Stimulated activated effector memory CD8-positive, alpha-beta T cell treated with anti-CD3 and anti-CD28 coated beads, Interleukin-12 subunit alpha, Interleukin-12 subunit beta, amount 100 ng/mL, for 72 hours (primary cell): Measurements from ENCODE around the gene HIBADH.
"Not testable (repeated sequence)": the region's sequence is repeated elsewhere in the genome, so short reads cannot be mapped to it uniquely, and the experiment has no call there.

Experiments
- ATAC-seq: fragments of 150-1000 bp; cut with Tn5 transposase; 2 replicates; pipeline ENCODE4 v1.10.0; 2021
- DNase-seq, 2 donors: peaks; one replicate each; pipeline ENCODE4 v3.0.0; 2021 to 2022; ENCODE audit warnings: low spot score in 2 of 2
- H3K27ac Mint-ChIP-seq: one replicate; pipeline ENCODE4 v1.8.0; 2022; ENCODE audit warnings: mild to moderate bottlenecking, mixed read lengths
- H3K36me3 Mint-ChIP-seq: one replicate; pipeline ENCODE4 v1.8.0; 2022; ENCODE audit warnings: mild to moderate bottlenecking, mixed read lengths
- H3K4me1 Mint-ChIP-seq: one replicate; pipeline ENCODE4 v1.8.0; 2022; ENCODE audit warnings: mixed read lengths
- H3K4me3 Mint-ChIP-seq: one replicate; pipeline ENCODE4 v1.8.0; 2022; ENCODE audit warnings: mild to moderate bottlenecking, mixed read lengths
- H3K9me3 Mint-ChIP-seq: one replicate; pipeline ENCODE4 v1.8.0; 2022; ENCODE audit warnings: mixed read lengths

Gene HIBADH

DNA sequence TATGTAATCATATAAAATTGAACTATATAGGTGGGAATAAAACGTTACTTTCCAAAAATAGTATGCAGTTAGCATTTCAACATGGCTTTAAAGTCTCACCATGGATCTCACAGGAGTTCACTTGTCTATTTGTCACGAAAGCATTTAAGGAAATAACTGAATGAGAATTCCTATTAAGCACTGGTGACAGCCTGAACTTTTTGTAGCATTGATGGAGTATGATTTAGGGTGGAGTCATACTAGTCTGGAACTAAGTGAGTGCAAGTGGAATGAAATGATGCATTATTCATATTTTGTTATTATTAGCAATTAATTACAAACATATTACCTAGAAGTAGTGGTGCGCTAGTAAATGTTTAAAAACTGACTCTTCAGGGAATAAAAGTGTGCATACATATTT lies 26.0 kb upstream of the HIBADH start:
- DNase-seq = no peak
- Mint-ChIP-seq H3K9me3 (no peaks in the 10 kb centered on the region), H3K36me3 (no peaks in the 10 kb centered on the region), H3K4me3 (no peak overlapping the region), H3K4me1 (no peaks in the 10 kb centered on the region), H3K27ac (no peak overlapping the region)
- no peak for ATAC-seq

GRCh38 chr7:27688056-27688455 lies 25.4 kb upstream of the HIBADH start:
- DNase-seq (no peak), ATAC-seq (no peak)
- no peaks in the 10 kb centered on the region for H3K4me1 Mint-ChIP-seq
- no peak overlapping the region for H3K27ac Mint-ChIP-seq
- H3K9me3 Mint-ChIP-seq = no peaks in the 10 kb centered on the region
- no peak overlapping the region for H3K4me3 Mint-ChIP-seq
- no peaks in the 10 kb centered on the region for H3K36me3 Mint-ChIP-seq

DNA sequence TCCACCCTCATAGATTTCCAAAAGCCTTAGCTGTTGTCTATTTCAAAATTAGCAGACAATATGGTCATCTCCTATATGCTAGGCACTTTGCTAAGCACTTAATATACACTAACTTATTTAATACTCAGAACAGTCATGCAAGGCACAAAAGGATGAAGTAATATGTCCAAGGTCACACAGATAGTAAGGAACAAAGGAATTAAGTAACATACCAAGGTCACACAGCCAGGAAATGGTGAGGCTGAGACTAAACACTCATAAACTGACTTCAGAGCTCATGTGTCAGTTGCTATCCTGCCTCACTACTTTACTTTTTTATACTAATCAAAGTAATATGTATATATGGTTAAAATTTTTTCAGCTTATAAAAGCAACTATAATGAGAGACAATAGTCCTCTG lies 23.6 kb upstream of the HIBADH start:
- no peaks in the 10 kb centered on the region for H3K9me3 Mint-ChIP-seq
- DNase-seq = no peak
- no peak for ATAC-seq
- no peak overlapping the region for H3K27ac Mint-ChIP-seq
- no peaks in the 10 kb centered on the region for H3K4me1 Mint-ChIP-seq
- no peaks in the 10 kb centered on the region for H3K36me3 Mint-ChIP-seq
- H3K4me3 Mint-ChIP-seq = no peak overlapping the region

- DNase-seq = no peak
- ATAC-seq = no peak
- H3K4me3 Mint-ChIP-seq = no peak overlapping the region
- no peaks in the 10 kb centered on the region for H3K36me3 Mint-ChIP-seq
- H3K9me3 Mint-ChIP-seq = no peaks in the 10 kb centered on the region
- H3K4me1 Mint-ChIP-seq = no peaks in the 10 kb centered on the region
- no peak overlapping the region for H3K27ac Mint-ChIP-seq
These were observed 23.2 kb upstream of the HIBADH start for GRCh38 chr7:27685893-27686292.

DNA sequence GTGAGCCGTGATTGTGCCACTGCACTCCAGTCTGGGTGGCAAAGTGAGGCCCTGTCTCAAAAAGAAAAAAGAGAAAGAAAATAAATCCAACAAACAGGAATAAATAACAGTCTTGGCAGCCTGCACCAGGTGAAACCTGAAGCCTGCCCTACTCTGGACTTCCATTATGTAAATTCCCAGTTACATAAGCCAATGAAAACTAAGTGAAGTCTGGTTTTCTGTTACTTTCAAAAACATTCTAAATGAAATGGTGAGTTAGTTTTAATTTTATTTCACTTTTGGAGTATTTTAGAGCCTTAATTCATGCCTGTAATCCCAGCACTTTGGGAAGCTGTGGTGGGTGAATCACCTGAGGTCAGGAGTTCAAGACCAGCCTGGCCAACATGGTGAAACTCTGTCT lies 22.5 kb upstream of the HIBADH start:
- DNase-seq (no peak), ATAC-seq (no peak)
- no peaks in the 10 kb centered on the region for H3K9me3 Mint-ChIP-seq
- no peaks in the 10 kb centered on the region for H3K36me3 Mint-ChIP-seq
- no peaks in the 10 kb centered on the region for H3K4me1 Mint-ChIP-seq
- H3K4me3 Mint-ChIP-seq = no peak overlapping the region
- H3K27ac Mint-ChIP-seq = no peak overlapping the region

DNA sequence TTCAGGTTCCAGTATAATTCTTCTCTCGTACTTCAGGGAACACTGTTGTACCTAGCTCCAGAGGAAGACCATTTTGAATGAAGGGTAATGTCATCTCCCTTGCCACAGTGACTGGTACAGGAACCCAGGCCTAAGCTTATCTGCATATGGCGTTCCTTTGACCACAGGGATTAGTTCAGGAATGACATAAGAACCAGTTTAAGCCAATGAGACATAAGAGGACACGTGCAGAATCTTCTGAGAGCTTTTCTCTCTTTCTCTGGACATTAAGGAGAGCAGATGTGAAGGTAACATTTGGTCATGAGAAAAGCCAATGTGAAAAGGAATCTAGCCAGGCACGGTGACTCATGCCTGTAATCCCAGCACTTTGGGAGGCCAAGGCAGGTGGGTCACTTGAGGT lies 21.8 kb upstream of the HIBADH start:
- H3K4me1 Mint-ChIP-seq = no peaks in the 10 kb centered on the region
- no peak overlapping the region for H3K27ac Mint-ChIP-seq
- no peak overlapping the region for H3K4me3 Mint-ChIP-seq
- DNase-seq (no peak), ATAC-seq (no peak)
- no peaks in the 10 kb centered on the region for H3K36me3 Mint-ChIP-seq
- H3K9me3 Mint-ChIP-seq = no peaks in the 10 kb centered on the region

- H3K9me3 Mint-ChIP-seq = no peaks in the 10 kb centered on the region
- ATAC-seq (no peak), DNase-seq (no peak)
These were observed 17.9 kb upstream of the HIBADH start for GRCh38 chr7:27680610-27681009.

DNA sequence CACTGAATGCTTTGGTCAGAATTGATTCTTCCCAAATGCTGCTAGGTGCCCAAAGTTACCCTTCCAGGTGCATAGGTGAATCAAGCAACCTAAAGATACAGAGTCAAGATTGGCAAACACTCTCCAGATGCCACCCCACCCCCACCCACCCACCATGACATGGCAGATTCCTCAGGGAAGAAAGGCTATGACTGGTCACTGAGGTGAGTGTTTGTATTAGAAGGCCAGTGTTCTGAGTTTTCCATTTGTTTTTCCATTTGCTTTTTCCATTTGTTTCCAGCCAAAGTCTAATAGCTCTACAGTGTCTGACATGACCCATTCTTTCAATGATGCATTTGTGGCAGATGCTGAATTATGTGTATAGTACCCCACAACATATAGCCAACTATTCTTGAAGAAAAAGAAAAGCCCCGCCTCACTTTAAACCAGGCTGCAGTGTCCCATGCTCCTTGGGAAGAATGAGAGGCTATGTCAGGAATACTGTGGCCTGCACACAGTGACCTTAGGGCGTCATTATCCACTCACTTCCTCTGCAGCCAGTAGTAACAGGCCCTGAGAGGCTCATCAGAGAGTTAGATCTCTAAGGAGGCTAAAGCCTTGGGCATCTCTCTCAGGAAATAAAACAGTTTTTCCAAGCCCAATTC lies 16.1 kb upstream of the HIBADH start:
- no peak overlapping the region for H3K4me3 Mint-ChIP-seq
- no peak for ATAC-seq
- DNase-seq = no peak
- no peak overlapping the region for H3K27ac Mint-ChIP-seq
- peaks cover 10% of the 10 kb centered on the region for H3K4me1 Mint-ChIP-seq
- H3K9me3 Mint-ChIP-seq = no peaks in the 10 kb centered on the region
- no peaks in the 10 kb centered on the region for H3K36me3 Mint-ChIP-seq

More at GRCh38 chr7:27680610-27681009, 17.9 kb upstream of the HIBADH start:
- Mint-ChIP-seq H3K36me3 (no peaks in the 10 kb centered on the region), H3K4me1 (peaks cover 10% of the 10 kb centered on the region), H3K27ac (no peak overlapping the region), H3K4me3 (no peak overlapping the region)

DNA sequence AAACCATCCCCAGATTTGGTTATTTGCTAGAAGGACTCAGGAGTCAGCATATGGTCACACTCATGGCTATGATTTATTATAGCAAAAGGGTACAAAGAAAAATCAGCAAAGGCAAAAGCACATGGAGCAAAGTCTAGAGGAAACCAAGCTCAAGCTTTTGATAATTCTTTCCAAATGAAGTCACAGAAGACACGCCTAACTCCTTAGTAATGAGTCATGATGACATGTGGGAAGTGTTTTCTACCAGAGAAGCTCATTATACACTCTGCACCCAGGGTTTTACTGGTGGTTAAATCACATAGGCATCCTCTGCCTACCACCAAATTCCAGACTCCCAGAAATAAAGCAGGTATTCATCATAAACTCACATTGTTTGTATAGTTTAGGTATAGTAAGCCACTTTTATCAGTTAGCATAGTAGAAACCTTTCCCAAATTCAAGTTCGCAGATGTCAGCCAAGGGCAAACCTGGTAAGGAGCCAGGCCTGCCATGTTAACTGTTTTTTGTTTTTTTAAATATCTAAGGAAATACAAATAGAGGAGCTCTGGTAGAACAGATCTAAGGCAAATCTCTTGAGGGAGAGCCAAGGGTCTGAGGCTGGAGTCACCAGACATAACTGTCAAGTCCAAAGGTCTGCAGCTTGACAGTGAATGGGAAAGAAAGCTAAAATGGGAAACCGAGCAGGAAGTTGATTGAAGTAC lies 15.4 kb upstream of the HIBADH start:
- Mint-ChIP-seq H3K27ac (no peak overlapping the region), H3K4me1 (peaks cover 10% of the 10 kb centered on the region), H3K36me3 (no peaks in the 10 kb centered on the region), H3K9me3 (no peaks in the 10 kb centered on the region), H3K4me3 (no peak overlapping the region)
- DNase-seq (no peak), ATAC-seq (peak; percentile 73)

GRCh38 chr7:27674126-27674525 lies 11.4 kb upstream of the HIBADH start:
- not testable (repeated sequence) for H3K36me3 Mint-ChIP-seq, ATAC-seq
- H3K4me1 Mint-ChIP-seq = peaks cover 10% of the 10 kb centered on the region

DNA sequence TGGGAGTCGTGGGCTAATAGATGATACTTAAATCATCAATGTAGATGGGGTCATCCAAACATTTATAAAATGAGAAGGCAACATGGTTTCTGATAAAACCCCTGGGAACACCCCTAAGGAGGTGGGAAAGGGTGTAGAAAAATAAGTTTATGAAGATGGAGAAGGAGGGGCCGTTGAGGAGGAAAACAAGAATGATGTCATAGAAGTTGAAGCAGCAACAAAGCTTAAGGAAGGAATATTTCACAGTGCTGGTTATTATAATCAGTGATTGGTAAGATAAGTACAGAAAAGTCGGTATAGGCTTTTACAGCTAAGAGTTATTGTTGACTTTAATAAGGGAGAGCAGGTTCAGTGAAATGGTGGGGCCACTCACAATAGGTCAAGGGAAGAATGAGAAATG lies 9.0 kb upstream of the HIBADH start:
- H3K4me3 Mint-ChIP-seq = no peak overlapping the region
- H3K9me3 Mint-ChIP-seq = no peaks in the 10 kb centered on the region

More at GRCh38 chr7:27674126-27674525, 11.4 kb upstream of the HIBADH start:
- H3K4me3 Mint-ChIP-seq, H3K27ac Mint-ChIP-seq, DNase-seq, H3K9me3 Mint-ChIP-seq: not testable (repeated sequence)

DNA sequence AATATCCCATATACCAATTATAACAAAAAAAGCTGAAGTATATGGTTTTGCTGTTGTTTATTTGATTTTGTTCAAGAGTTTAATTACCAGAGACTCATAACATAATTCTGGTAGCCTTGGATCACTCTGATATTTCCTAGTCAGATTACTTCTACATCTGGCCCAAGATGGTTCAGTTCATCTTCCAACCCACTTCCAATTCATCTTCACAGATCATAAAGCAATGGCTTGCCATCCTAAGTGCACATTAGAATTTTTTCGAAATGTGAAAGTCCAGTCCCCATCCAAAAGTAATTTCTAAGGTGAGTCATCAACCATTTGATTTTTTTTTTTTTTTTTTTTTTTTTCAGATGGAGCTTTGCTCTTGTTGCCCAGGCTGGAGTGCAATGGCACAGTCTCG lies 8.0 kb upstream of the HIBADH start:
- Mint-ChIP-seq H3K4me3 (no peak overlapping the region), H3K9me3 (no peaks in the 10 kb centered on the region), H3K36me3 (no peaks in the 10 kb centered on the region), H3K4me1 (no peaks in the 10 kb centered on the region), H3K27ac (no peak overlapping the region)
- DNase-seq (no peak), ATAC-seq (no peak)

More for the DNA sequence above, 9.0 kb upstream of the HIBADH start:
- ATAC-seq = no peak
- Mint-ChIP-seq H3K4me1 (no peaks in the 10 kb centered on the region), H3K36me3 (no peaks in the 10 kb centered on the region), H3K27ac (no peak overlapping the region)
- DNase-seq = no peak

DNA sequence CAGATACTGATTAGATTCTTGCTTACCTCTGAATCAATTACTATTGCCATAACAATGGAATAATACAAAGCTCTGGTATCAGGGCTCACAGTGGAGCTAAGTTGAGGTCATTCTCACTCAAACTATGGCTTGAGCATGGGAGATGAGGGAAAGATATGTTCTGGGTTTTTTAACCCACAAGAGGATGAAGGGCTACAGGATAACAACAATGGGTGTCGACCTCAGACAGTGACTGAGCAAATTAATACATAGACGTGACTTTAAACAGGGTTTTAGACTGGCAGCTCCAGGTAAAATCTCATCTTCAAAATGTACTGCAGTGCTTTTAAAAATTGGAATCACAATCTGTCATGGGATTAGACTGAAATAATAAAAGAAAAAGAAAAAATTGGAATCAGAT lies 7.5 kb upstream of the HIBADH start:
- no peak overlapping the region for H3K4me3 Mint-ChIP-seq
- no peaks in the 10 kb centered on the region for H3K4me1 Mint-ChIP-seq
- ATAC-seq (no peak), DNase-seq (no peak)
- H3K27ac Mint-ChIP-seq = no peak overlapping the region
- H3K9me3 Mint-ChIP-seq = no peaks in the 10 kb centered on the region
- no peaks in the 10 kb centered on the region for H3K36me3 Mint-ChIP-seq

GRCh38 chr7:27665531-27665930 lies 2.8 kb upstream of the HIBADH start:
- H3K27ac Mint-ChIP-seq = no peak overlapping the region
- no peaks in the 10 kb centered on the region for H3K9me3 Mint-ChIP-seq
- no peaks in the 10 kb centered on the region for H3K36me3 Mint-ChIP-seq
- no peak for DNase-seq
- ATAC-seq = no peak
- H3K4me3 Mint-ChIP-seq = no peak overlapping the region
- no peaks in the 10 kb centered on the region for H3K4me1 Mint-ChIP-seq

- Mint-ChIP-seq H3K27ac (no peak overlapping the region), H3K4me3 (peak overlapping the region; percentile 73), H3K36me3 (no peaks in the 10 kb centered on the region), H3K4me1 (no peaks in the 10 kb centered on the region), H3K9me3 (no peaks in the 10 kb centered on the region)
- no peak for ATAC-seq
- no peak for DNase-seq
These were observed 1.3 kb upstream of the HIBADH start for GRCh38 chr7:27663989-27664331.

- Mint-ChIP-seq H3K27ac (peak overlapping the region; percentile 84), H3K9me3 (no peaks in the 10 kb centered on the region), H3K4me1 (no peaks in the 10 kb centered on the region), H3K36me3 (peaks cover under 1% of the 10 kb centered on the region), H3K4me3 (peak overlapping the region; percentile 73)
- DNase-seq (peak in 1 of 2 donors; percentile 9), ATAC-seq (no peak)
These were observed 733 bp downstream of the HIBADH start for GRCh38 chr7:27661811-27662489.
